OCI-LY7 (cell line): Measurements from ENCODE around the gene DNHD1. TPM values are rescaled to one million over a fixed set of nuclear protein-coding genes. Genes with fewer than 3 reads are reported as not detected.

Source experiments
- BruUV-seq: library from RNA; stranded (reverse); fragments of 400-500 nt; replicated peaks from 2 replicates; lab custom pipeline; 2021; lab: Mats Ljungman, UMichigan
- CTCF ChIA-PET: fragments of 300-600 bp; sonication (Branson Sonifier 250); formaldehyde crosslinking; loops from one replicate; lab custom pipeline; 2022; ENCODE audit warnings: antibody characterized with exemption; ENCODE audit not compliant: unreplicated experiment; lab: Charles Lee
- POLR2A ChIA-PET: fragments of 300-600 bp; sonication (Branson Sonifier 250); formaldehyde crosslinking; loops from one replicate; lab custom pipeline; 2022; ENCODE audit warnings: antibody characterized with exemption; lab: Charles Lee
- DNase-seq: peaks from one replicate; pipeline ENCODE4 v3.0.0-alpha.2; 2015; ENCODE audit warnings: low spot score
- H2AFZ ChIP-seq: fragments of 200-600 bp; sonication (generic), shearing (Covaris generic); 2 replicates; pipeline ENCODE4 v1.6.1; 2014; ENCODE audit warnings: mild to moderate bottlenecking, antibody characterized with exemption, low read length, moderate library complexity
- H3K27ac ChIP-seq: fragments of 200-600 bp; sonication (generic); 2 replicates; pipeline ENCODE4 v1.5.1; 2014; ENCODE audit warnings: mixed run types, low read depth, mild to moderate bottlenecking, moderate library complexity, low read length, inconsistent platforms; ENCODE audit not compliant: poor library complexity, severe bottlenecking
- H3K36me3 ChIP-seq: fragments of 200-600 bp; sonication (generic); 2 replicates; pipeline ENCODE4 v1.6.1; 2014; ENCODE audit warnings: mild to moderate bottlenecking, antibody characterized with exemption, low read length, moderate library complexity, mixed read lengths; ENCODE audit not compliant: insufficient read depth
- H3K4me1 ChIP-seq: fragments of 200-600 bp; sonication (generic); 2 replicates; pipeline ENCODE4 v1.5.1; 2014; ENCODE audit warnings: mild to moderate bottlenecking, low read length; ENCODE audit not compliant: insufficient read depth, poor library complexity, severe bottlenecking
- H3K4me2 ChIP-seq: fragments of 200-600 bp; sonication (generic); 2 replicates; pipeline ENCODE4 v1.6.1; 2014; ENCODE audit warnings: mild to moderate bottlenecking, low read length
- H3K4me3 ChIP-seq: fragments of 200-600 bp; sonication (generic); 2 replicates; pipeline ENCODE4 v1.5.1; 2014; ENCODE audit warnings: mild to moderate bottlenecking, low read depth, low read length; ENCODE audit not compliant: poor library complexity, severe bottlenecking
- H3K79me2 ChIP-seq: fragments of 200-600 bp; sonication (generic); 2 replicates; pipeline ENCODE4 v1.6.1; 2016; ENCODE audit warnings: low read depth, mild to moderate bottlenecking, low read length, moderate library complexity, mixed read lengths; ENCODE audit not compliant: insufficient read depth
- H3K9me2 ChIP-seq: fragments of 200-600 bp; sonication (generic); 2 replicates; pipeline ENCODE4 v1.6.1; 2016; ENCODE audit warnings: mild to moderate bottlenecking, low read length, mixed read lengths; ENCODE audit not compliant: insufficient read depth
- H3K9me3 ChIP-seq: fragments of 200-600 bp; sonication (generic); 2 replicates; pipeline ENCODE4 v1.6.1; 2014; ENCODE audit warnings: mild to moderate bottlenecking, mixed run types, low read length, mixed read lengths
- H4K20me1 ChIP-seq: fragments of 200-600 bp; sonication (generic); 2 replicates; pipeline ENCODE4 v1.6.1; 2014; ENCODE audit warnings: mild to moderate bottlenecking, antibody characterized with exemption, low read length, moderate library complexity, mixed read lengths; ENCODE audit not compliant: insufficient read depth
- CTCF ChIP-seq: fragments of 200-600 bp; sonication (generic); conservative IDR thresholded peaks from 2 replicates; pipeline ENCODE4 v1.5.1; 2014; ENCODE audit warnings: mild to moderate bottlenecking, antibody characterized with exemption, low read length, moderate library complexity, mixed read lengths
- EZH2phosphoT487 ChIP-seq: fragments of 200-600 bp; sonication (generic); IDR thresholded peaks from 2 replicates; pipeline ENCODE4 v1.6.1; 2018; ENCODE audit warnings: low read depth, borderline replicate concordance, mild to moderate bottlenecking, mixed run types, antibody characterized with exemption, low read length, moderate library complexity, mixed read lengths
- intact Hi-C: fragments of 100-400 bp; cut with micrococcal nuclease; formaldehyde crosslinking; loops from one replicate; pipeline ENCODE4 v1.10.0; 2022; ENCODE audit not compliant: unreplicated experiment
- total RNA-seq, 2 experiments: library from RNA; depleted of rRNA in 1 of 2; stranded (reverse); fragments of >200 nt in 1 of 2; shearing (Covaris generic) in 1 of 2; gene quantifications; 2 replicates each; pipeline ENCODE4 v1.2.3, GENCODE V29; 2014 to 2022

Gene DNHD1
- total RNA-seq, 2 experiments from 2014 or later, result 24.3 to 52.7 TPM

- no peak for DNase-seq
- Histone ChIP-seq H3K36me3 (no peaks in the 10 kb centered on the region), H3K4me1 (no peaks in the 10 kb centered on the region), H3K4me2 (no peak overlapping the region), H3K27ac (no peak overlapping the region), H4K20me1 (no peaks in the 10 kb centered on the region), H3K4me3 (no peak overlapping the region), H2AFZ (no peak overlapping the region), H3K9me2 (no peaks in the 10 kb centered on the region), H3K79me2 (no peaks in the 10 kb centered on the region), H3K9me3 (no peaks in the 10 kb centered on the region)
- POLR2A ChIA-PET, result interaction anchor here (1.0 kb wide), 1 partner anchor 21 kb away, joined by 3 read pairs; no protein-coding TSS in a partner anchor
- TF ChIP-seq CTCF (no peak), EZH2phosphoT487 (no peak)
- intact Hi-C loops, result no loop called here
- no TSS peak for BruUV-seq
- CTCF ChIA-PET, result interaction anchor here (0.6 kb wide), 1 partner anchor 113 kb away, joined by 3 read pairs; no protein-coding TSS in a partner anchor
Observed at GRCh38 chr11:6574816-6575715, 78.0 kb downstream of the DNHD1 start.

GRCh38 chr11:6576471-6577373 is 79.6 kb downstream of the DNHD1 start:
- H3K27ac ChIP-seq, result no peak overlapping the region
- DNase-seq, result no peak
- H3K4me1 ChIP-seq, result no peaks in the 10 kb centered on the region
- no peaks in the 10 kb centered on the region for H3K79me2 ChIP-seq
- H3K9me3 ChIP-seq, result no peaks in the 10 kb centered on the region
- intact Hi-C loops, result no loop called here
- no peak overlapping the region for H3K4me3 ChIP-seq
- no peaks in the 10 kb centered on the region for H4K20me1 ChIP-seq
- ChIA-PET CTCF (no interaction called here), POLR2A (no interaction called here)
- no peak for TF ChIP-seq EZH2phosphoT487
- TF ChIP-seq CTCF, result no peak
- no peak overlapping the region for H2AFZ ChIP-seq
- no TSS peak for BruUV-seq
- H3K36me3 ChIP-seq, result no peaks in the 10 kb centered on the region; the same call in 1 of the 2 replicates
- H3K9me2 ChIP-seq, result no peaks in the 10 kb centered on the region
- H3K4me2 ChIP-seq, result no peak overlapping the region
